Measurements from ENCODE around the gene PSMD7. TPM values are rescaled to one million over a fixed set of nuclear protein-coding genes. Genes with fewer than 3 reads are reported as not detected.

The PSMD7 gene
- total and polyA plus RNA-seq, 2 of the 13 experiments (the other 11 are each of a cell fraction or from before 2014, with no cell fraction given) = 105 to 224 TPM

DNA sequence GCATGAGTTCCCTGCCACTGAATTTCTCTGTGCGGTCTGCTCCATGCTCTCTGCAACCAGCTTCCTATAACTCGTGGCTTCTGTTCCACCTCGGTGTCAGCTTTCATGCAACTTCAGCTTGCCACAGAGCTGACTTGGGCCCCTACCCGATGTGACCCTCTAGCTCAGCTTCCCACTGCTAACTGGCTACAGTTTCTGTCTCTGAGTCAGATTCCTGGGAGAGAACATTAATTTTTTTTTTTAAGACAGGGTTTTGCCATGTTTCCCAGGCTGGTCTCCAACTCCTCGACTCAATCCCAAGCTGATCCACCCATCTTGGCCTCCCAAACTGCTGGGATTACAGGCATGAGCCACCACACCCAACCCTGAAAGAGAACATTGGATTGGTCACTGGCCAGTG, 35.5 kb upstream of the PSMD7 start:
- BruUV-seq (replicated peaks) = no TSS peak
- Histone ChIP-seq H3K9me3 (ENCODE audit: low read length) (no peaks in the 10 kb centered on the region), H3K9ac (ENCODE audit: insufficient read depth, low read depth, low read length) (no peak overlapping the region), H3K27ac (ENCODE audit: extremely low read length, insufficient read depth, low read length) (no peak overlapping the region), H2AFZ (ENCODE audit: low read length) (no peak overlapping the region), H3K4me1 (ENCODE audit: insufficient read depth, low read length) (no peaks in the 10 kb centered on the region), H3K27me3 (ENCODE audit: control insufficient read depth in 1 of 2, insufficient read depth in 2 of 2, low read length in 2 of 2) (0 out of 5 replicates have a peak, but pooled peaks cover 0 to 18% of the 10 kb centered on the region in 2 experiments), H3K36me3 (replicated peaks in 1 of 2; ENCODE audit: control insufficient read depth in 1 of 2, insufficient read depth in 2 of 2, low read length in 2 of 2) (no peaks in the 10 kb centered on the region), H3K4me2 (ENCODE audit: low read depth, low read length) (no peak overlapping the region), H4K20me1 (ENCODE audit: insufficient read depth, low read length) (no peaks in the 10 kb centered on the region), H3K4me3 (replicated peaks in 1 of 3; ENCODE audit: insufficient read depth in 1 of 3, low read depth in 2 of 3, low read length in 3 of 3) (no peak overlapping the region), H3K79me2 (ENCODE audit: insufficient read depth, low read length) (no peaks in the 10 kb centered on the region)
- ChIA-PET CTCF (ENCODE audit: low intra/inter-chr PET ratio, low total read pairs) (no interaction called here), POLR2A (no interaction called here)
- in situ Hi-C loops (cut with HindIII; ENCODE audit: extremely low pct_ligation_motif_present, low pct_unique_long_range_greater_than_20kb) (no loop called here), intact Hi-C loops (cut with micrococcal nuclease; ENCODE audit: unreplicated experiment) (no loop called here)
- WGBS (ENCODE audit: low lambda C conversion rate) = 20% methylated on average over 5 of the region's 5 CpGs
- no peak for FAIRE-seq
- TF ChIP-seq ZFP36 (IDR thresholded peaks at IDR 0.05; ENCODE audit: borderline replicate concordance, low read depth, low read length, partially characterized antibody) = no peak
- no peak for ATAC-seq
- no peak for DNase-seq (ENCODE audit: low spot score)

DNA sequence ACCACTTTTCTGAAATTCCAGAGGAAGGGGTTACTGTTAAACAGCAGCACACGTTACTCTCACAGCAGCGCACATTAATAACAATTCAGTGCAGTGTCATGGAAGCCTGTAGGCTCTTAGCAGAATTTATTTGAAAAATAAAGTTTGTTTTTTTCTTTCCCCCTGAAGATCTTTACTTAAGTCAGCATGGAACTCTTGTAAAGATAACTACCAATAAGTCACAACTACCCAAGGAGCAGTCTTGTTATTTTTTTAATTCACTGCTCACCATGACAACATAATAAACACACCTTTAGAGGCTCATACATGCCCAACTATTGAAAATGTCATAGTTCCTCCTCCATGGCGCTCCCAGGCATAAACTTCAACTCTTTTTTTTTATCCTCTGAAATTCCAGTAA, 31.8 kb upstream of the PSMD7 start:
- ChIA-PET POLR2A (no interaction called here), CTCF (ENCODE audit: low intra/inter-chr PET ratio, low total read pairs) (no interaction called here)
- TF ChIP-seq FOXC1 (CRISPR knock-in tag; IDR thresholded peaks at IDR 0.05; ENCODE audit: borderline replicate concordance) = no peak
- H3K9ac ChIP-seq (ENCODE audit: insufficient read depth, low read depth, low read length) = no peak overlapping the region
- no peaks in the 10 kb centered on the region for H3K79me2 ChIP-seq (ENCODE audit: insufficient read depth, low read length)
- H3K4me3 ChIP-seq (replicated peaks in 1 of 3; ENCODE audit: insufficient read depth in 1 of 3, low read depth in 2 of 3, low read length in 3 of 3) = no peak overlapping the region
- 0 out of 5 replicates have a peak, but pooled peaks cover 0 to 13% of the 10 kb centered on the region in 2 experiments for H3K27me3 ChIP-seq (ENCODE audit: control insufficient read depth in 1 of 2, insufficient read depth in 2 of 2, low read length in 2 of 2)
- ATAC-seq = no peak
- no peaks in the 10 kb centered on the region for H3K9me3 ChIP-seq (ENCODE audit: low read length)
- no peaks in the 10 kb centered on the region for H4K20me1 ChIP-seq (ENCODE audit: insufficient read depth, low read length)
- H3K4me1 ChIP-seq (ENCODE audit: insufficient read depth, low read length) = no peaks in the 10 kb centered on the region
- DNase-seq (ENCODE audit: low spot score) = no peak
- no peak overlapping the region for H2AFZ ChIP-seq (ENCODE audit: low read length)
- BruUV-seq (replicated peaks) = no TSS peak
- H3K27ac ChIP-seq (ENCODE audit: extremely low read length, insufficient read depth, low read length) = no peak overlapping the region
- H3K36me3 ChIP-seq (replicated peaks in 1 of 2; ENCODE audit: control insufficient read depth in 1 of 2, insufficient read depth in 2 of 2, low read length in 2 of 2) = no peaks in the 10 kb centered on the region
- no peak for FAIRE-seq
- intact Hi-C loops (cut with micrococcal nuclease; ENCODE audit: unreplicated experiment) = no loop called here
- 52% methylated on average over 3 of the region's 3 CpGs for WGBS (ENCODE audit: low lambda C conversion rate)
- no peak overlapping the region for H3K4me2 ChIP-seq (ENCODE audit: low read depth, low read length)
- in situ Hi-C loops (cut with HindIII; ENCODE audit: extremely low pct_ligation_motif_present, low pct_unique_long_range_greater_than_20kb) = no loop called here

DNA sequence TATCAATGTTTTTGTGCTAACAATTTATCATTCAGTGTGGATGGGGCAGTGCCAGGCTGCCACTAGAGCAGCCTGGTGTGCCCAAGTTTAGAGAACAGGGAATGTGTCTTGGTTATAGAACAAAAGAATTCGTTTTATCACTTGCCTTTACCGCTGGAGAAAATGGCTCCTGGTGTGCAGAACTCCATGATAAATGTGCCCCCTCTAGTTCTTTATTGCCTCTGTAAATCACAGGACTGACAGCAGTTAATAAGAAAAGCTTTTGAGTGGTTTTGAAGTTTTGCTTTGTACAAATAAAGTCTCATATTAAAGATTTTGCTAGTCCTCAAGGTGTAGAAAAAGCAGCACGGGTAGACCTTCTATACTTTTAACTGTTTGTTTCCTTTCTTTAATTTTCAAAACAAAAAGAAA, 28.2 kb upstream of the PSMD7 start:
- in situ Hi-C loops (cut with HindIII; ENCODE audit: extremely low pct_ligation_motif_present, low pct_unique_long_range_greater_than_20kb) (no loop called here), intact Hi-C loops (cut with micrococcal nuclease; ENCODE audit: unreplicated experiment) (no loop called here)
- ATAC-seq (no peak), FAIRE-seq (no peak), DNase-seq (ENCODE audit: low spot score) (no peak)
- 0 out of 5 replicates have a peak, but pooled peaks cover 0 to 3% of the 10 kb centered on the region in 2 experiments for H3K27me3 ChIP-seq (ENCODE audit: control insufficient read depth in 1 of 2, insufficient read depth in 2 of 2, low read length in 2 of 2)
- ChIA-PET POLR2A (no interaction called here), CTCF (ENCODE audit: low intra/inter-chr PET ratio, low total read pairs) (no interaction called here)
- no peak overlapping the region for H2AFZ ChIP-seq (ENCODE audit: low read length)
- H3K4me1 ChIP-seq (ENCODE audit: insufficient read depth, low read length) = no peaks in the 10 kb centered on the region
- no peak overlapping the region for H3K4me2 ChIP-seq (ENCODE audit: low read depth, low read length)
- no peaks in the 10 kb centered on the region for H4K20me1 ChIP-seq (ENCODE audit: insufficient read depth, low read length)
- H3K9ac ChIP-seq (ENCODE audit: insufficient read depth, low read depth, low read length) = no peak overlapping the region
- no peak overlapping the region for H3K4me3 ChIP-seq (replicated peaks in 1 of 3; ENCODE audit: insufficient read depth in 1 of 3, low read depth in 2 of 3, low read length in 3 of 3)
- H3K9me3 ChIP-seq (ENCODE audit: low read length) = no peaks in the 10 kb centered on the region
- no peaks in the 10 kb centered on the region for H3K36me3 ChIP-seq (replicated peaks in 1 of 2; ENCODE audit: control insufficient read depth in 1 of 2, insufficient read depth in 2 of 2, low read length in 2 of 2)
- BruUV-seq (replicated peaks) = no TSS peak
- H3K27ac ChIP-seq (ENCODE audit: extremely low read length, insufficient read depth, low read length) = no peak overlapping the region
- WGBS (ENCODE audit: low lambda C conversion rate) = 1% methylated on average over 3 of the region's 3 CpGs
- no peaks in the 10 kb centered on the region for H3K79me2 ChIP-seq (ENCODE audit: insufficient read depth, low read length)
- no peak for TF ChIP-seq EEA1 (CRISPR knock-in tag; IDR thresholded peaks at IDR 0.05; ENCODE audit: borderline replicate concordance)
- TF ChIP-seq, protein P1, sequence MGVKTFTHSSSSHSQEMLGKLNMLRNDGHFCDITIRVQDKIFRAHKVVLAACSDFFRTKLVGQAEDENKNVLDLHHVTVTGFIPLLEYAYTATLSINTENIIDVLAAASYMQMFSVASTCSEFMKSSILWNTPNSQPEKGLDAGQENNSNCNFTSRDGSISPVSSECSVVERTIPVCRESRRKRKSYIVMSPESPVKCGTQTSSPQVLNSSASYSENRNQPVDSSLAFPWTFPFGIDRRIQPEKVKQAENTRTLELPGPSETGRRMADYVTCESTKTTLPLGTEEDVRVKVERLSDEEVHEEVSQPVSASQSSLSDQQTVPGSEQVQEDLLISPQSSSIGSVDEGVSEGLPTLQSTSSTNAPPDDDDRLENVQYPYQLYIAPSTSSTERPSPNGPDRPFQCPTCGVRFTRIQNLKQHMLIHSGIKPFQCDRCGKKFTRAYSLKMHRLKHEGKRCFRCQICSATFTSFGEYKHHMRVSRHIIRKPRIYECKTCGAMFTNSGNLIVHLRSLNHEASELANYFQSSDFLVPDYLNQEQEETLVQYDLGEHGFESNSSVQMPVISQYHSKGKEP (CRISPR knock-in tag; IDR thresholded peaks at IDR 0.05) = no peak
- TF ChIP-seq, protein P2, sequence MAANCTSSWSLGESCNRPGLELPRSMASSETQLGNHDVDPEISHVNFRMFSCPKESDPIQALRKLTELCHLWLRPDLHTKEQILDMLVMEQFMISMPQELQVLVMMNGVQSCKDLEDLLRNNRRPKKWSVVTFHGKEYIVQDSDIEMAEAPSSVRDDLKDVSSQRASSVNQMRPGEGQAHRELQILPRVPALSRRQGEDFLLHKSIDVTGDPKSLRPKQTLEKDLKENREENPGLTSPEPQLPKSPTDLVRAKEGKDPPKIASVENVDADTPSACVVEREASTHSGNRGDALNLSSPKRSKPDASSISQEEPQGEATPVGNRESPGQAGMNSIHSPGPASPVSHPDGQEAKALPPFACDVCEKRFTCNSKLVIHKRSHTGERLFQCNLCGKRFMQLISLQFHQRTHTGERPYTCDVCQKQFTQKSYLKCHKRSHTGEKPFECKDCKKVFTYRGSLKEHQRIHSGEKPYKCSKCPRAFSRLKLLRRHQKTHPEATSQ (CRISPR knock-in tag; IDR thresholded peaks at IDR 0.05; ENCODE audit: borderline replicate concordance) = no peak
- TF ChIP-seq ZNF354B (CRISPR knock-in tag; IDR thresholded peaks at IDR 0.05) = no peak
- TF ChIP-seq HDAC6 (IDR thresholded peaks at IDR 0.05; ENCODE audit: low read depth, low read length) = no peak
- TF ChIP-seq, protein P3, sequence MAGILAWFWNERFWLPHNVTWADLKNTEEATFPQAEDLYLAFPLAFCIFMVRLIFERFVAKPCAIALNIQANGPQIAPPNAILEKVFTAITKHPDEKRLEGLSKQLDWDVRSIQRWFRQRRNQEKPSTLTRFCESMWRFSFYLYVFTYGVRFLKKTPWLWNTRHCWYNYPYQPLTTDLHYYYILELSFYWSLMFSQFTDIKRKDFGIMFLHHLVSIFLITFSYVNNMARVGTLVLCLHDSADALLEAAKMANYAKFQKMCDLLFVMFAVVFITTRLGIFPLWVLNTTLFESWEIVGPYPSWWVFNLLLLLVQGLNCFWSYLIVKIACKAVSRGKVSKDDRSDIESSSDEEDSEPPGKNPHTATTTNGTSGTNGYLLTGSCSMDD (CRISPR knock-in tag; IDR thresholded peaks at IDR 0.05) = no peak

Data from HepG2 (cell line).